ENCODE results near the gene ANGPTL4. TPM values are rescaled to one million over a fixed set of nuclear protein-coding genes. Genes with fewer than 3 reads are reported as not detected.

Gene ANGPTL4
- total and polyA plus RNA-seq, 2 of the 13 experiments (the other 11 are each of a cell fraction or from before 2014, with no cell fraction given): 0.80 to 21.7 TPM

GRCh38 chr19:8355631-8356402, 8.1 kb upstream of the ANGPTL4 start (continued):
- TF ChIP-seq ZNF335 (CRISPR knock-in tag; IDR thresholded peaks at IDR 0.05) (peak; percentile 79; the same call in 1 of the 2 replicates), TFDP1 (CRISPR knock-in tag; IDR thresholded peaks at IDR 0.05; ENCODE audit: borderline replicate concordance) (no peak), SALL1 (CRISPR knock-in tag; IDR thresholded peaks at IDR 0.05) (peak; percentile 86), SPEN (CRISPR knock-in tag; IDR thresholded peaks at IDR 0.05; ENCODE audit: low read depth) (peak; percentile 11; the same call in 1 of the 2 replicates), FOXO1 (CRISPR knock-in tag; IDR thresholded peaks at IDR 0.05) (peak; percentile 41; the same call in 1 of the 2 replicates), PAXIP1 (CRISPR knock-in tag; conservative IDR thresholded peaks at IDR 0.05) (peak; percentile 64), ZNF446 (CRISPR knock-in tag; IDR thresholded peaks at IDR 0.05) (no peak), ZSCAN29 (CRISPR knock-in tag; conservative IDR thresholded peaks at IDR 0.05) (no peak), ZNF850 (CRISPR knock-in tag; conservative IDR thresholded peaks at IDR 0.05) (no peak), ZBTB2 (CRISPR knock-in tag; IDR thresholded peaks at IDR 0.05; ENCODE audit: low read depth) (no peak), DZIP1 (CRISPR knock-in tag; IDR thresholded peaks at IDR 0.05) (no peak), ZFYVE20 (CRISPR knock-in tag; IDR thresholded peaks at IDR 0.05; ENCODE audit: borderline replicate concordance, low read depth) (no peak), HNRNPLL (IDR thresholded peaks at IDR 0.05; ENCODE audit: low read depth, low read length, poor library complexity, severe bottlenecking) (no peak), HBP1 (CRISPR knock-in tag; IDR thresholded peaks at IDR 0.05; ENCODE audit: low read depth) (0 out of 2 replicates have a peak, but pooled peaks have one; percentile 55), ZBTB42 (CRISPR knock-in tag; IDR thresholded peaks at IDR 0.05) (no peak), CHCHD3 (CRISPR knock-in tag; IDR thresholded peaks at IDR 0.05) (no peak), HOXA3 (CRISPR knock-in tag; IDR thresholded peaks at IDR 0.05) (peak; percentile 45; the same call in 1 of the 2 replicates)
